GM18951 (cell line): Measurements from ENCODE around the gene COMTD1.

ENCODE experiments used
- POLR2A ChIP-seq: IDR thresholded peaks from 4 replicates; pipeline ENCODE4 v1.6.1; 2011; ENCODE audit warnings: mild to moderate bottlenecking; ENCODE audit not compliant: insufficient read length, insufficient read depth; ENCODE audit errors: extremely low read depth
- in situ Hi-C: fragments of 300-500 bp; cut with MboI; formaldehyde crosslinking; loops from one replicate; pipeline ENCODE4 v1.12.0; 2022; ENCODE audit warnings: low sequenced_read_pairs, mixed read lengths, inconsistent platforms; ENCODE audit not compliant: unreplicated experiment

The COMTD1 gene

GRCh38 chr10:75187961-75188426 is 47.8 kb downstream of the COMTD1 start:
- in situ Hi-C loops, result no loop called here
- TF ChIP-seq POLR2A, result no peak

- in situ Hi-C loops, result no loop called here
- no peak for TF ChIP-seq POLR2A
These were observed 49.4 kb downstream of the COMTD1 start for GRCh38 chr10:75186310-75186709.
